ENCODE measurements around the gene BEST4.

DNA sequence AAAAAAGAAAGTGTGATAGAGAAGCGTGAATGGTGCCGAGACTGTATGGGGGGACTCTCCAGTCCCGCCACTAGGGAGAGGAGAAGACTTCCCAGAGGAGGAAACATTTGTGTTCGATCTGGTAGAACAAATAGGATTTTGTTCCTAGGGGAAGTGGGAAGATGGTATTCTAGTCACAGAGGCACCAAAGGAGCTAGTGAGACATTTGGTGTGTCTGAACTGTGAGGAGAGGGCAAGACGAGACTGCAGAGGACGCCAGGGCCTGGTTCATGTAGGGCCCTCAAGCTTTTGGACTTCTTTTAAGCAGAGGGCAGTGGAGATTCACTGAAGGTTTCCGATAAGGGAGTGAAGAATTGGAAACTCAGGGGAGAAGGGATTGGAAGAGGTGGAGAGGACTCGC is 23.3 kb upstream of the BEST4 start:
- TF ChIP-seq, protein P1, sequence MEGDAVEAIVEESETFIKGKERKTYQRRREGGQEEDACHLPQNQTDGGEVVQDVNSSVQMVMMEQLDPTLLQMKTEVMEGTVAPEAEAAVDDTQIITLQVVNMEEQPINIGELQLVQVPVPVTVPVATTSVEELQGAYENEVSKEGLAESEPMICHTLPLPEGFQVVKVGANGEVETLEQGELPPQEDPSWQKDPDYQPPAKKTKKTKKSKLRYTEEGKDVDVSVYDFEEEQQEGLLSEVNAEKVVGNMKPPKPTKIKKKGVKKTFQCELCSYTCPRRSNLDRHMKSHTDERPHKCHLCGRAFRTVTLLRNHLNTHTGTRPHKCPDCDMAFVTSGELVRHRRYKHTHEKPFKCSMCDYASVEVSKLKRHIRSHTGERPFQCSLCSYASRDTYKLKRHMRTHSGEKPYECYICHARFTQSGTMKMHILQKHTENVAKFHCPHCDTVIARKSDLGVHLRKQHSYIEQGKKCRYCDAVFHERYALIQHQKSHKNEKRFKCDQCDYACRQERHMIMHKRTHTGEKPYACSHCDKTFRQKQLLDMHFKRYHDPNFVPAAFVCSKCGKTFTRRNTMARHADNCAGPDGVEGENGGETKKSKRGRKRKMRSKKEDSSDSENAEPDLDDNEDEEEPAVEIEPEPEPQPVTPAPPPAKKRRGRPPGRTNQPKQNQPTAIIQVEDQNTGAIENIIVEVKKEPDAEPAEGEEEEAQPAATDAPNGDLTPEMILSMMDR (conservative IDR thresholded peaks at IDR 0.05): no peak
- no peak for TF ChIP-seq ZFX (IDR thresholded peaks at IDR 0.05)

Measured in C4-2B (cell line).